GM21423 (cell line): ENCODE results near the gene NEK10.
A peak's percentile ranks its signal among the peaks of the same experiment; 100 is the strongest.
"Not testable (repeated sequence)": the region's sequence is repeated elsewhere in the genome, so short reads cannot be mapped to it uniquely, and the experiment has no call there.

ENCODE experiments used
- ATAC-seq: cut with Tn5 transposase; IDR thresholded peaks from one replicate; pipeline ENCODE4 v1.9.1; 2021; ENCODE audit warnings: mild to moderate bottlenecking, moderate library complexity; ENCODE audit not compliant: unreplicated experiment

NEK10 gene

GRCh38 chr3:27368831-27369607, at the start of gene NEK10:
NEK10 (minus strand) TSS chr3:27369383; CDS start chr3:27352882, 16,501 bp downstream.
- ATAC-seq = peak; percentile 100

GRCh38 chr3:27415202-27415601, 46.0 kb upstream of the NEK10 start:
- no peak for ATAC-seq

GRCh38 chr3:27392950-27393679, 23.9 kb upstream of the NEK10 start:
- peak; percentile 88 for ATAC-seq

- not testable (repeated sequence) for ATAC-seq
These were observed 23.2 kb upstream of the NEK10 start for GRCh38 chr3:27392414-27392813.

GRCh38 chr3:27391796-27392195, 22.6 kb upstream of the NEK10 start:
- no peak for ATAC-seq

- no peak for ATAC-seq
These were observed 18.4 kb upstream of the NEK10 start for GRCh38 chr3:27387625-27388024.

GRCh38 chr3:27385504-27385903, 16.3 kb upstream of the NEK10 start:
- ATAC-seq = no peak

GRCh38 chr3:27384191-27384590, 15.0 kb upstream of the NEK10 start:
- no peak for ATAC-seq

GRCh38 chr3:27380433-27381357, 11.5 kb upstream of the NEK10 start:
- ATAC-seq = no peak

GRCh38 chr3:27378331-27378730, 9.1 kb upstream of the NEK10 start:
- ATAC-seq = no peak

GRCh38 chr3:27376109-27376772, 7.1 kb upstream of the NEK10 start:
- ATAC-seq = no peak

- no peak for ATAC-seq
These were observed 3.1 kb downstream of the NEK10 start for GRCh38 chr3:27366062-27366591.

GRCh38 chr3:27360113-27361078, 8.8 kb downstream of the NEK10 start:
- peak; percentile 67 for ATAC-seq

- ATAC-seq = no peak
These were observed 10.8 kb downstream of the NEK10 start for GRCh38 chr3:27358372-27358771.

- ATAC-seq = peak; percentile 80
These were observed 11.4 kb downstream of the NEK10 start for GRCh38 chr3:27357665-27358258.

GRCh38 chr3:27356976-27357375, 12.2 kb downstream of the NEK10 start:
- ATAC-seq = no peak

GRCh38 chr3:27354588-27355203, 14.5 kb downstream of the NEK10 start:
- no peak for ATAC-seq

GRCh38 chr3:27354161-27354560, 15.0 kb downstream of the NEK10 start:
- no peak for ATAC-seq
